ENCODE results near the gene PAPOLB.

GRCh38 chr7:4878336-4879335 lies 16.8 kb upstream of the PAPOLB start:
- no peak for TF ChIP-seq CTCF (IDR thresholded peaks at IDR 0.05; ENCODE audit: poor library complexity, severe bottlenecking)
- TF ChIP-seq POLR2AphosphoS5 (IDR thresholded peaks at IDR 0.05) = no peak
- TF ChIP-seq EZH2 (IDR thresholded peaks at IDR 0.05; ENCODE audit: borderline replicate concordance, insufficient read depth, low read length, poor library complexity, severe bottlenecking) = no peak
- no peak for TF ChIP-seq SMC3 (conservative IDR thresholded peaks at IDR 0.05; ENCODE audit: poor library complexity)
- TF ChIP-seq MXI1 (conservative IDR thresholded peaks at IDR 0.05; ENCODE audit: poor library complexity, severe bottlenecking) = no peak
- TF ChIP-seq, protein P1, sequence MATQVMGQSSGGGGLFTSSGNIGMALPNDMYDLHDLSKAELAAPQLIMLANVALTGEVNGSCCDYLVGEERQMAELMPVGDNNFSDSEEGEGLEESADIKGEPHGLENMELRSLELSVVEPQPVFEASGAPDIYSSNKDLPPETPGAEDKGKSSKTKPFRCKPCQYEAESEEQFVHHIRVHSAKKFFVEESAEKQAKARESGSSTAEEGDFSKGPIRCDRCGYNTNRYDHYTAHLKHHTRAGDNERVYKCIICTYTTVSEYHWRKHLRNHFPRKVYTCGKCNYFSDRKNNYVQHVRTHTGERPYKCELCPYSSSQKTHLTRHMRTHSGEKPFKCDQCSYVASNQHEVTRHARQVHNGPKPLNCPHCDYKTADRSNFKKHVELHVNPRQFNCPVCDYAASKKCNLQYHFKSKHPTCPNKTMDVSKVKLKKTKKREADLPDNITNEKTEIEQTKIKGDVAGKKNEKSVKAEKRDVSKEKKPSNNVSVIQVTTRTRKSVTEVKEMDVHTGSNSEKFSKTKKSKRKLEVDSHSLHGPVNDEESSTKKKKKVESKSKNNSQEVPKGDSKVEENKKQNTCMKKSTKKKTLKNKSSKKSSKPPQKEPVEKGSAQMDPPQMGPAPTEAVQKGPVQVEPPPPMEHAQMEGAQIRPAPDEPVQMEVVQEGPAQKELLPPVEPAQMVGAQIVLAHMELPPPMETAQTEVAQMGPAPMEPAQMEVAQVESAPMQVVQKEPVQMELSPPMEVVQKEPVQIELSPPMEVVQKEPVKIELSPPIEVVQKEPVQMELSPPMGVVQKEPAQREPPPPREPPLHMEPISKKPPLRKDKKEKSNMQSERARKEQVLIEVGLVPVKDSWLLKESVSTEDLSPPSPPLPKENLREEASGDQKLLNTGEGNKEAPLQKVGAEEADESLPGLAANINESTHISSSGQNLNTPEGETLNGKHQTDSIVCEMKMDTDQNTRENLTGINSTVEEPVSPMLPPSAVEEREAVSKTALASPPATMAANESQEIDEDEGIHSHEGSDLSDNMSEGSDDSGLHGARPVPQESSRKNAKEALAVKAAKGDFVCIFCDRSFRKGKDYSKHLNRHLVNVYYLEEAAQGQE (IDR thresholded peaks at IDR 0.05; ENCODE audit: borderline replicate concordance) = no peak
- no peak for TF ChIP-seq EP300 (conservative IDR thresholded peaks at IDR 0.05; ENCODE audit: poor library complexity, severe bottlenecking)
- TF ChIP-seq RAD21 (conservative IDR thresholded peaks at IDR 0.05) = no peak
- TF ChIP-seq TAF1 (IDR thresholded peaks at IDR 0.05; ENCODE audit: low read depth) = no peak

All from neural cell (in vitro differentiated cells).